ENCODE results near the gene TBCC. TPM values are rescaled to one million over a fixed set of nuclear protein-coding genes. Genes with fewer than 3 reads are reported as not detected.

The TBCC gene
- total and polyA plus RNA-seq, 10 of the 15 experiments (the other 5 are each of a cell fraction or from before 2014, with no cell fraction given): 2.5 to 41.9 (median 20.3) TPM

GRCh38 chr6:42726026-42726425 lies 19.9 kb downstream of the TBCC start:
- no peak for FAIRE-seq
- in situ Hi-C loops (cut with MboI): loop anchor here (5.0 kb wide), 1 partner anchor 151 kb away; the partner anchor contains the start of gene RPL7L1
- Histone ChIP-seq H3K4me3 (no peak overlapping the region), H3K27me3 (replicated peaks in 1 of 2; ENCODE audit: control insufficient read depth in 2 of 2, insufficient read depth in 2 of 2, low read length in 1 of 2) (no peaks in the 10 kb centered on the region), H4K20me1 (ENCODE audit: control insufficient read depth, insufficient read depth) (no peaks in the 10 kb centered on the region), H3K36me3 (ENCODE audit: control insufficient read depth in 2 of 2, insufficient read depth in 2 of 2, low read length in 1 of 2) (no peaks in the 10 kb centered on the region), H3K4me1 (ENCODE audit: control insufficient read depth, insufficient read depth, low read length) (peaks cover 10% of the 10 kb centered on the region; the same call in 1 of the 2 replicates), H2AFZ (ENCODE audit: control insufficient read depth, low read depth, low read length) (peak overlapping the region; percentile 98), H3K79me2 (ENCODE audit: control insufficient read depth, insufficient read depth, low read length) (no peaks in the 10 kb centered on the region), H3K9me3 (replicated peaks; ENCODE audit: control insufficient read depth, insufficient read depth, low read length) (no peaks in the 10 kb centered on the region), H3K9ac (ENCODE audit: control insufficient read depth, insufficient read depth, low read length) (peak overlapping the region; percentile 48), H3K4me2 (ENCODE audit: control insufficient read depth, insufficient read depth) (peak overlapping the region; percentile 89), H3K27ac (ENCODE audit: control insufficient read depth, insufficient read depth) (no peak overlapping the region; the same call in 1 of the 2 replicates)
- RAD21 ChIA-PET (ENCODE audit: unreplicated experiment): interaction anchor here (0.7 to 2.5 kb wide), 22 partner anchors 13 to 288 kb away, joined by 3 to 46 read pairs (median 3); partner anchors contain the start of genes KLHDC3, MEA1 and TBCC
- POLR2A ChIA-PET: interaction anchor here (0.5 to 2.2 kb wide), 8 partner anchors 11 to 221 kb away, joined by 3 to 8 read pairs (median 3); partner anchors contain the start of gene TBCC
- DNase-seq (ENCODE audit: low read depth, low spot score): no peak
- ATAC-seq: no peak; the same call in 2 of the 3 replicates
- intact Hi-C loops (cut with micrococcal nuclease; ENCODE audit: unreplicated experiment): loop anchor here (1.0 to 2.0 kb wide), 3 partner anchors 65 to 173 kb away; no protein-coding TSS in a partner anchor
- SMC1A ChIA-PET (ENCODE audit: uncharacterized antibody, unreplicated experiment): interaction anchor here (0.7 to 4.1 kb wide), 38 partner anchors 8 to 546 kb away, joined by 3 to 59 read pairs (median 4); partner anchors contain the start of genes RPL7L1 and TBCC
- no TSS peak for BruUV-seq (replicated peaks)
- CTCF ChIA-PET: interaction anchor here (0.6 to 3.9 kb wide), 46 partner anchors 8 to 751 kb away, joined by 3 to 99 read pairs (median 4); partner anchors contain the start of genes RPL7L1 and TBCC
- TF ChIP-seq RBBP5 (conservative IDR thresholded peaks at IDR 0.05) (no peak), ELK1 (IDR thresholded peaks at IDR 0.05; ENCODE audit: low read depth, low read length) (no peak), BMI1 (IDR thresholded peaks at IDR 0.05; ENCODE audit: borderline replicate concordance) (no peak), EGR1 (IDR thresholded peaks at IDR 0.05; ENCODE audit: borderline replicate concordance in 1 of 2, low read depth in 2 of 2, low read length in 2 of 2) (no peak)

GRCh38 chr6:42724825-42725224 lies 21.1 kb downstream of the TBCC start:
- intact Hi-C loops (cut with micrococcal nuclease; ENCODE audit: unreplicated experiment): no loop called here
- POLR2A ChIA-PET: no interaction called here
- in situ Hi-C loops (cut with MboI): loop anchor here (5.0 kb wide), 1 partner anchor 152 kb away; the partner anchor contains the start of gene RPL7L1
- TF ChIP-seq NFYA (IDR thresholded peaks at IDR 0.05; ENCODE audit: borderline replicate concordance, low read depth, low read length) (no peak), CEBPZ (IDR thresholded peaks at IDR 0.05; ENCODE audit: low read depth, low read length) (no peak), RBBP5 (conservative IDR thresholded peaks at IDR 0.05) (no peak), BCL3 (IDR thresholded peaks at IDR 0.05; ENCODE audit: borderline replicate concordance, insufficient read depth, low read depth, low read length, poor library complexity, severe bottlenecking) (no peak), ATF7 (IDR thresholded peaks at IDR 0.05; ENCODE audit: low read depth) (no peak), NR2F1 (conservative IDR thresholded peaks at IDR 0.05) (no peak), GABPA (IDR thresholded peaks at IDR 0.05; ENCODE audit: low read depth) (no peak), PAX8 (IDR thresholded peaks at IDR 0.05) (no peak)

More at GRCh38 chr6:42724825-42725224, 21.1 kb downstream of the TBCC start:
- Histone ChIP-seq H3K27ac (ENCODE audit: control insufficient read depth, insufficient read depth) (no peak overlapping the region), H3K79me2 (ENCODE audit: control insufficient read depth, insufficient read depth, low read length) (no peaks in the 10 kb centered on the region), H3K4me2 (ENCODE audit: control insufficient read depth, insufficient read depth) (no peak overlapping the region), H3K36me3 (ENCODE audit: control insufficient read depth in 2 of 2, insufficient read depth in 2 of 2, low read length in 1 of 2) (no peaks in the 10 kb centered on the region), H3K9ac (ENCODE audit: control insufficient read depth, insufficient read depth, low read length) (no peak overlapping the region), H2AFZ (ENCODE audit: control insufficient read depth, low read depth, low read length) (no peak overlapping the region), H3K4me3 (no peak overlapping the region), H3K4me1 (ENCODE audit: control insufficient read depth, insufficient read depth, low read length) (peaks cover 10% of the 10 kb centered on the region; the same call in 1 of the 2 replicates), H3K27me3 (replicated peaks in 1 of 2; ENCODE audit: control insufficient read depth in 2 of 2, insufficient read depth in 2 of 2, low read length in 1 of 2) (no peaks in the 10 kb centered on the region), H3K9me3 (replicated peaks; ENCODE audit: control insufficient read depth, insufficient read depth, low read length) (no peaks in the 10 kb centered on the region), H4K20me1 (ENCODE audit: control insufficient read depth, insufficient read depth) (no peaks in the 10 kb centered on the region)
- DNase-seq (ENCODE audit: low read depth, low spot score) (no peak), FAIRE-seq (no peak), ATAC-seq (no peak)
- ChIA-PET RAD21 (ENCODE audit: unreplicated experiment) (interaction anchor here (2.0 kb wide), 1 partner anchor 177 kb away, joined by 7 read pairs; no protein-coding TSS in a partner anchor), SMC1A (ENCODE audit: uncharacterized antibody, unreplicated experiment) (interaction anchor here (1.5 to 4.1 kb wide), 4 partner anchors 23 to 138 kb away, joined by 3 to 59 read pairs (median 14); no protein-coding TSS in a partner anchor), CTCF (interaction anchor here (0.9 to 3.9 kb wide), 6 partner anchors 21 to 419 kb away, joined by 4 to 99 read pairs (median 7); partner anchors contain the start of genes RPL7L1 and TBCC)
- no TSS peak for BruUV-seq (replicated peaks)
